DOHH2 (cell line): ENCODE results near the gene TRIM34.

ENCODE experiments used
- EZH2phosphoT487 ChIP-seq: fragments of 200-600 bp; sonication (generic); IDR thresholded peaks from 2 replicates; pipeline ENCODE4 v1.6.1; 2017; ENCODE audit warnings: borderline replicate concordance, mild to moderate bottlenecking, antibody characterized with exemption, low read length, moderate library complexity, mixed read lengths
- TF ChIP-seq, protein P1 (sequence below): fragments of 200-600 bp; sonication (generic); IDR thresholded peaks from one replicate; pipeline ENCODE4 v1.5.1; 2014; ENCODE audit warnings: antibody characterized with exemption, mild to moderate bottlenecking, low read depth, low read length; ENCODE audit not compliant: poor library complexity, severe bottlenecking

GRCh38 chr11:5684646-5685362 lies 60.0 kb downstream of the TRIM34 start, which contains the start of gene TRIM5:
- TF ChIP-seq, protein P1, sequence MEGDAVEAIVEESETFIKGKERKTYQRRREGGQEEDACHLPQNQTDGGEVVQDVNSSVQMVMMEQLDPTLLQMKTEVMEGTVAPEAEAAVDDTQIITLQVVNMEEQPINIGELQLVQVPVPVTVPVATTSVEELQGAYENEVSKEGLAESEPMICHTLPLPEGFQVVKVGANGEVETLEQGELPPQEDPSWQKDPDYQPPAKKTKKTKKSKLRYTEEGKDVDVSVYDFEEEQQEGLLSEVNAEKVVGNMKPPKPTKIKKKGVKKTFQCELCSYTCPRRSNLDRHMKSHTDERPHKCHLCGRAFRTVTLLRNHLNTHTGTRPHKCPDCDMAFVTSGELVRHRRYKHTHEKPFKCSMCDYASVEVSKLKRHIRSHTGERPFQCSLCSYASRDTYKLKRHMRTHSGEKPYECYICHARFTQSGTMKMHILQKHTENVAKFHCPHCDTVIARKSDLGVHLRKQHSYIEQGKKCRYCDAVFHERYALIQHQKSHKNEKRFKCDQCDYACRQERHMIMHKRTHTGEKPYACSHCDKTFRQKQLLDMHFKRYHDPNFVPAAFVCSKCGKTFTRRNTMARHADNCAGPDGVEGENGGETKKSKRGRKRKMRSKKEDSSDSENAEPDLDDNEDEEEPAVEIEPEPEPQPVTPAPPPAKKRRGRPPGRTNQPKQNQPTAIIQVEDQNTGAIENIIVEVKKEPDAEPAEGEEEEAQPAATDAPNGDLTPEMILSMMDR: peak; percentile 61
- TF ChIP-seq EZH2phosphoT487: no peak
